Neural progenitor cell (in vitro differentiated cells): ENCODE results near the gene CARNS1.

ENCODE experiments used
- EZH2 ChIP-seq: fragments of 200-600 bp; sonication (generic); IDR thresholded peaks from 2 replicates; pipeline ENCODE4 v1.6.1; 2017; ENCODE audit warnings: antibody characterized with exemption, mild to moderate bottlenecking, moderate library complexity
- EZH2phosphoT487 ChIP-seq: fragments of 200-600 bp; sonication (generic); IDR thresholded peaks from 2 replicates; pipeline ENCODE4 v1.6.1; 2017; ENCODE audit warnings: antibody characterized with exemption
- TF ChIP-seq, protein P1 (sequence below): fragments of 200-600 bp; sonication (generic); IDR thresholded peaks from 2 replicates; pipeline ENCODE4 v1.5.1; 2017; ENCODE audit warnings: antibody characterized with exemption, mild to moderate bottlenecking

DNA sequence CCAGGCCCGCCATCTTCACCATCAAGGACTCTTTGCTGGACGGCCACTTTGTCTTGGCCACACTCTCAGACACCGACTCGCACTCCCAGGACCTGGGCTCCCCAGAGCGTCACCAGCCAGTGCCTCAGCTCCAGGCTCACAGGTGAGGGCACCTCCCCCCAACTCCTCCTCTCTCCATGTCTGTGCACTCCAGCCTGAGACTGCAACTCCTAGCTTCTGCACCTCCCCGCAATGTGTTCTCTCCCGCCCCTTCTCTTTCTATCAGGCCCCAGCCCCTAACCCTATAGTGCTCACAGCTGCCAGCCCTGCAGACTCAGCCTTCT is 19.3 kb upstream of the CARNS1 start:
- TF ChIP-seq, protein P1, sequence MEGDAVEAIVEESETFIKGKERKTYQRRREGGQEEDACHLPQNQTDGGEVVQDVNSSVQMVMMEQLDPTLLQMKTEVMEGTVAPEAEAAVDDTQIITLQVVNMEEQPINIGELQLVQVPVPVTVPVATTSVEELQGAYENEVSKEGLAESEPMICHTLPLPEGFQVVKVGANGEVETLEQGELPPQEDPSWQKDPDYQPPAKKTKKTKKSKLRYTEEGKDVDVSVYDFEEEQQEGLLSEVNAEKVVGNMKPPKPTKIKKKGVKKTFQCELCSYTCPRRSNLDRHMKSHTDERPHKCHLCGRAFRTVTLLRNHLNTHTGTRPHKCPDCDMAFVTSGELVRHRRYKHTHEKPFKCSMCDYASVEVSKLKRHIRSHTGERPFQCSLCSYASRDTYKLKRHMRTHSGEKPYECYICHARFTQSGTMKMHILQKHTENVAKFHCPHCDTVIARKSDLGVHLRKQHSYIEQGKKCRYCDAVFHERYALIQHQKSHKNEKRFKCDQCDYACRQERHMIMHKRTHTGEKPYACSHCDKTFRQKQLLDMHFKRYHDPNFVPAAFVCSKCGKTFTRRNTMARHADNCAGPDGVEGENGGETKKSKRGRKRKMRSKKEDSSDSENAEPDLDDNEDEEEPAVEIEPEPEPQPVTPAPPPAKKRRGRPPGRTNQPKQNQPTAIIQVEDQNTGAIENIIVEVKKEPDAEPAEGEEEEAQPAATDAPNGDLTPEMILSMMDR = no peak
- TF ChIP-seq EZH2 (no peak), EZH2phosphoT487 (no peak)
